Brain microvascular endothelial cell (primary cell): ENCODE results near the gene CDR2L.

Source experiments
- DNase-seq: peaks from one replicate; pipeline ENCODE4 v3.0.0-alpha.2; 2020
- H3K27ac ChIP-seq: fragments of 250-450 bp; sonication (Bioruptor Pico); 2 replicates; pipeline ENCODE4 v1.5.1; 2020; ENCODE audit warnings: mild to moderate bottlenecking, moderate library complexity
- H3K27me3 ChIP-seq: fragments of 250-450 bp; sonication (Bioruptor Pico); replicated peaks from 2 replicates; pipeline ENCODE4 v1.5.1; 2020; ENCODE audit warnings: mild to moderate bottlenecking
- H3K36me3 ChIP-seq: fragments of 250-450 bp; sonication (Bioruptor Pico); replicated peaks from 2 replicates; pipeline ENCODE4 v1.5.1; 2020; ENCODE audit warnings: mild to moderate bottlenecking
- H3K4me3 ChIP-seq: 2 replicates; pipeline ENCODE4 v1.5.1; 2011; ENCODE audit warnings: low read depth, mild to moderate bottlenecking, control low read depth, low read length, moderate library complexity
- in situ Hi-C: cut with HindIII; loops from 2 replicates; pipeline ENCODE4 v1.10.0; 2017; ENCODE audit warnings: low sequenced_read_pairs, low pct_ligation_motif_present
- TF ChIP-seq, protein P1 (sequence below): IDR thresholded peaks from 2 replicates; pipeline ENCODE4 v1.5.1; 2011; ENCODE audit warnings: low read depth, mild to moderate bottlenecking, moderate library complexity, low read length, control low read depth, inconsistent platforms; ENCODE audit errors: missing control alignments

The CDR2L gene

DNA sequence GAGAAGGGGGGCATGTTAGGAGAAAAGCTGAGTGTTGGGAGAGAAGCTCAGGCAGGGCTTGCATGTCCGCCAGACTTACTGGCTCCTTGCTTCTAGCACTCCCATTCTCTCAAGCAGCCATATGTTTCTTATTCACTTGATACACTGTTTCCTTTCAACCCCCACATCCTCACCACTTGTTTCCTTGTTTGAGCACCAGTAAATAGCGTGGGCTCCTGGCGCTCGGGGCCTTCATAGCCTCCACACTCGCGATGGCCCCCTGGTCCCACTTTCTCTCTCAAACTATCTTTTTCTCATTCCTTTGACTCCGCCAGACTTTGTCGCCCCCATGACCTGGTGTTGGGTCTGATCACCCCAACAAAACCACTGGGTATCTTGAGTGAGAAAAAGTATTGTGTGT lies 42.7 kb downstream of the CDR2L start:
- H3K27me3 ChIP-seq = no peaks in the 10 kb centered on the region
- in situ Hi-C loops = no loop called here
- H3K27ac ChIP-seq = no peak overlapping the region
- DNase-seq = no peak
- no peaks in the 10 kb centered on the region for H3K36me3 ChIP-seq
- TF ChIP-seq, protein P1, sequence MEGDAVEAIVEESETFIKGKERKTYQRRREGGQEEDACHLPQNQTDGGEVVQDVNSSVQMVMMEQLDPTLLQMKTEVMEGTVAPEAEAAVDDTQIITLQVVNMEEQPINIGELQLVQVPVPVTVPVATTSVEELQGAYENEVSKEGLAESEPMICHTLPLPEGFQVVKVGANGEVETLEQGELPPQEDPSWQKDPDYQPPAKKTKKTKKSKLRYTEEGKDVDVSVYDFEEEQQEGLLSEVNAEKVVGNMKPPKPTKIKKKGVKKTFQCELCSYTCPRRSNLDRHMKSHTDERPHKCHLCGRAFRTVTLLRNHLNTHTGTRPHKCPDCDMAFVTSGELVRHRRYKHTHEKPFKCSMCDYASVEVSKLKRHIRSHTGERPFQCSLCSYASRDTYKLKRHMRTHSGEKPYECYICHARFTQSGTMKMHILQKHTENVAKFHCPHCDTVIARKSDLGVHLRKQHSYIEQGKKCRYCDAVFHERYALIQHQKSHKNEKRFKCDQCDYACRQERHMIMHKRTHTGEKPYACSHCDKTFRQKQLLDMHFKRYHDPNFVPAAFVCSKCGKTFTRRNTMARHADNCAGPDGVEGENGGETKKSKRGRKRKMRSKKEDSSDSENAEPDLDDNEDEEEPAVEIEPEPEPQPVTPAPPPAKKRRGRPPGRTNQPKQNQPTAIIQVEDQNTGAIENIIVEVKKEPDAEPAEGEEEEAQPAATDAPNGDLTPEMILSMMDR = no peak
- no peak overlapping the region for H3K4me3 ChIP-seq

DNA sequence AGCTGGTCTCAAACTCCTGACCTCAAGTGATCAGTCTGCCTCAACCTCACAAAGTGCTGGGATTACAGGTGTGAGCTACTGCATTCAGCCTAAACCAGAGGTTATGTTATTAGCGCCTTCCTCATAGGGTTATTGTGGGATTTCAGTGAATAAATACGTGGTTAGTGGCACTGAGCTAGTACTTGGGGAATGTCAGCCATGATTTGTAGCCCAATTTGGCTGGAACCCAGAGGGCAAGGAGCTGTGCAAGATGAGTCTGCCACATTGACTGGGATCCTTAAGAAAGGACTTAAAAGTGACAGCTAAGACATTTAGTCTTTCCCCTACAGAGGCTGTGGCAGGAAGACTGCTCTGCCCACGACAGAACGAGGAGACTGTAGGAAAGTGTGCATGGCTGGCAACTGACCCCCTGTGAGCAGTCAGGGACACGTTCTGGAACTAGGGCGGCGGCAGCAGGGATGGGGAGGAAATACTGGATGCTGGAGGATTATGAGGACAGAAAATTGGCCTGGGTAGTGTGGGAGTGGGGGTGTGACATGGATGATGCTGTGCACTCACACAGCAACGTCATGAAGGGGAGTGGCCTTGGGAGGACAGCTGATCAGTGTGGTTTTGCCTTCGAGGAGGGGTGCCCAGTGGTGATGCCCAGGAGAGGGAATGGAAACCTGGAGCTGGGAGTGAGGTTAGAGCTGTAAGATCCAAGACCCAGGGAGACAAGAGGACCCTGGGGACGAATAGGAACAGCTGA lies 44.7 kb downstream of the CDR2L start:
- Histone ChIP-seq H3K27ac (no peak overlapping the region), H3K27me3 (no peaks in the 10 kb centered on the region), H3K36me3 (no peaks in the 10 kb centered on the region), H3K4me3 (peak overlapping the region; percentile 95)
- TF ChIP-seq, protein P1 = no peak
- in situ Hi-C loops = no loop called here
- DNase-seq = peak; percentile 71

DNA sequence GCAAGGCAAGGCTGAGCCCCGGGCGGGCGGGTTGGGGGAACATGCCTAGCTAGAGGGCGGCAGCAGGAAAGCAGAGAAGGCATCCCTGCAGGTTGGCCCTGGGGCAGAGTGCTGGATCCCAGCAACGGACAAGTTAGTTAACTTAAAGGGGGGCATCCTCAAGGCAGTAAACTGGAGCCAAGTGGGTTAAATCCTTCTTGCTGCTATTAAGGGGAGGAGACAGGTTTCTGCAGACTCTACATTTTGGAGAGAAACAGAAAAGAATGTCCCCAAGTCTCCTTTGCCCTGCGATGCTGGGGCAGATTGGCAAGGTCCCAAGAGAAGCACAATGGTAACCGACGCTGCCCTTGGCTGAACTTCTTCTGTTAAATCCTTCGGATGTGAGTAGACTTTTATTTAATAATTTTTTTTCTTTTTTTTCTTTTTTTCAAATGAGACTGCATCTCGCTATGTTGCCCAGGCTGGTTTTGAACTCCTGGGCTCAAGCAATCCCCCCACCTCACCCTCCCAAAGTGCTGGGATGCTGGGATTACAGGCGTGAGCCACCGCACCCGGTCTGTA lies 45.4 kb downstream of the CDR2L start:
- peak; percentile 16 for DNase-seq
- in situ Hi-C loops = no loop called here

DNA sequence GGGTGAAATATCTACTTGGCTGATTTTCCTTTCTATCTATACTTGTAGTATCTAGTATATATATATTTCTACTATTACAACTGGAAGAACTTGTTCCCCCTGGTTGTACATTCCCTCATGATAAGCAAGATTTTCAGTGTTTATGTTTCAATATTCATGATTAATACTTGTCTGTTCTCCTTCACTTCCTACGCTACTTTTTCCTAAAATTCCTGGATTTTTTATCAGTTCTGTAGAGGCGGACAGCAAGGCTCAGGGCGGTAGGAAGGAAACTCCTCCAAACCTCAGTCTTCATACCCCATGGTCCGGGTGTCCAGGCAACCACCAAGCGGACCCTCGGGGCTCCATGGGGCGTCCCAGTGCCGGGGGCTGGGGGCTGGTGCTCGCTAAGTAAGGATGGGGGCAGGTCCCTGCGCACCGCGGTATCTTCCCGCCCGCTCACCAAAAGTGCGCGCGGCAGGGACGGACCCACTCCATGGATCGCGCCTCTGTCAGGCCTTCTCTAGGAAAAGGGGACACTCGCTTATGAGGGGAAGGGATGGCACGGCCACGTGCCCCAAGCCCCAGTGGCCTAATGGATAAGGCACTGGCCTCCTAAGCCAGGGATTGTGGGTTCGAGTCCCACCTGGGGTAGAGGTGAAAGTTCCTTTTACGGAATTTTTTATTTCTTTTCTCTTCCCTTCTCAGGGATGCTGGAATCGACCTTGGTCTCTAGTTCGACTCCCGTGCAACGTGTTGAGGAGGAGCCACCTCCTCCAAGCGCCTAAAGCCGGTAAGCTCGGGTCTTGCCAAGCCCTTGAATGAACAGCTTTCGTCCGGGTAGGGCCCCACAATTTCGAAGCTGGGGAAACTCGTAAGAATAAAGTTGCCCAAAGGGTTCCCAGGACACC lies 46.2 kb downstream of the CDR2L start:
- Histone ChIP-seq H3K4me3 (peak overlapping the region; percentile 95), H3K36me3 (peaks cover 4% of the 10 kb centered on the region), H3K27ac (peak overlapping the region; percentile 90), H3K27me3 (no peaks in the 10 kb centered on the region)
- TF ChIP-seq, protein P1 = no peak
- in situ Hi-C loops = no loop called here
- peak; percentile 94 for DNase-seq

More for the DNA sequence above, 45.4 kb downstream of the CDR2L start:
- Histone ChIP-seq H3K27ac (no peak overlapping the region), H3K36me3 (no peaks in the 10 kb centered on the region), H3K27me3 (no peaks in the 10 kb centered on the region), H3K4me3 (peak overlapping the region; percentile 95)
- TF ChIP-seq, protein P1 = no peak

DNA sequence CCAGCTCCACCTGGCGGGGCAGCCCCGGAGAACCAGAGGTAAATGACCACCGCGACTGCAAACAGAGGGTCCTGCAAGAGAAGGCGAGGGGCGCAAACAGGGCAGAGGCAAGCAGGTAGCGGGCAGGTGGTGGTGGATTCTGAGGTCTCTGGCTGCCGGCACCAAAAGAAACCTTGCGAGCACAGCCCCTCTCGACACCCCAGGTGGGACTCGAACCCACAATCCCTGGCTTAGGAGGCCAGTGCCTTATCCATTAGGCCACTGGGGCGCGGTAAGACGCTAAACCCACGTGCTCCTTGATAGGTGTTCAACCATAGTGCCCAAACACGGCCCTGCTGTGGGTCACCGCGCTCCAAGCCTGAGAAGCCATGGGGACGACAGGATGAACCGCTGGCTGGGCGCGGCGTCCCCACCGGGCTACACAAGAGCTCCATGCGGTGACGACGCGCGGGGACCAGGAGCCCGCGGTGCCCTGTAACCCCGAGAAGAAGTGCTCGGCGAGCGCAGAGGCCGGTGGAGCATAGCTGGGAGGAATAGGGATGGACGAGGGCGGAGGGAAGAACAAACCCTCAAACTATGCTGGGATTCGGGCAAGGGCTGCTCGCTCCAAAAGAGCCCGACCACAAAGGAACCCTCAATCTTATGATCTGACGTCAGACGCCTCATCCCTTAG lies 46.9 kb downstream of the CDR2L start:
- Histone ChIP-seq H3K27me3 (no peaks in the 10 kb centered on the region), H3K4me3 (peak overlapping the region; percentile 95), H3K27ac (peak overlapping the region; percentile 90), H3K36me3 (peaks cover 11% of the 10 kb centered on the region)
- TF ChIP-seq, protein P1 = peak; percentile 42
- in situ Hi-C loops = no loop called here
- peak; percentile 87 for DNase-seq
